Gastroesophageal sphincter (tissue), 3 donors: ENCODE data around the gene ARFIP1.

Experiments used
- EP300 ChIP-seq: sonication (generic); formaldehyde crosslinking; IDR thresholded peaks from one replicate; pipeline ENCODE4 v1.6.1; 2017; ENCODE audit warnings: antibody characterized with exemption, mild to moderate bottlenecking
- POLR2A ChIP-seq, 2 donors: fragments of 450-650 bp; IDR thresholded peaks; one replicate each; pipeline ENCODE4 v1.6.1; 2017; ENCODE audit warnings: antibody characterized with exemption in 2 of 2, mild to moderate bottlenecking in 2 of 2, moderate library complexity in 1 of 2
- POLR2AphosphoS5 ChIP-seq: sonication (generic); formaldehyde crosslinking; IDR thresholded peaks from one replicate; pipeline ENCODE4 v1.6.1; 2017; ENCODE audit warnings: antibody characterized with exemption
- TF ChIP-seq, protein P1 (sequence below), 4 experiments: fragments of 200-600 bp in 2 of 4; fragments of 450-650 bp in 2 of 4; sonication (generic) in 1 of 4; IDR thresholded peaks; one replicate each; pipeline ENCODE4 v1.5.1; 2017 to 2019; ENCODE audit warnings: antibody characterized with exemption in 4 of 4, mild to moderate bottlenecking in 2 of 4, moderate library complexity in 2 of 4

DNA sequence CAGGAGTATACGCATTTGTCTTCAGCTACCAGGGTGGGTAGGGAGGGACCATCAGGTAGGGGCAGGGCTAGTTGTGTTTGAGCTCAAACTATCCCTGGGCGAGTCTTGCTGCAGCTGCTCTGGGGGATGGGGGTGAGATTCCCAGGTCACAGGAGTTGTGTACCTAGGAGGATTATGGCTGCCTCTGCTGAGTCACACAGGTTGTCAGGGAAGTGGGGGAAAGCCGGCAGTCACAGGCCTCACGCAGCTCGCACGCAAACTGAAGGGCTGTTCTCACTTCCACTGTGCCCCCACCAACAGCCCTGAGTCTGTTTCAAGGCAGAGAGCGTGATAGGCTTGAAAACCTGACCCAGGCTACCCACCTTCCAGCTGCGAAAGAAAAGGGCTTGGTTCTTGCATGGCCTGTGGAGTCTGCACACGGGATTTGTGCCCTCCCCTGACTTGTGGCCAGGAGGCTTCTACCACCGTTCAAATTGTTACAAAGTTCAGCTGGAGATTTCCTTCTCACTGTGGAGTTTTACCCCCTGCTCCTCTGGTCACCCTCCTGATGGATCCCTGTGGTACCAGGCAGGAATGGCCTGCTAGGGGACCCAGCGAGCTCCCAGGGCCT lies 63.8 kb downstream of the ARFIP1 start:
- TF ChIP-seq POLR2A (IDR thresholded peaks at IDR 0.05) (no peak), POLR2AphosphoS5 (no peak), EP300 (no peak)
- TF ChIP-seq, protein P1, sequence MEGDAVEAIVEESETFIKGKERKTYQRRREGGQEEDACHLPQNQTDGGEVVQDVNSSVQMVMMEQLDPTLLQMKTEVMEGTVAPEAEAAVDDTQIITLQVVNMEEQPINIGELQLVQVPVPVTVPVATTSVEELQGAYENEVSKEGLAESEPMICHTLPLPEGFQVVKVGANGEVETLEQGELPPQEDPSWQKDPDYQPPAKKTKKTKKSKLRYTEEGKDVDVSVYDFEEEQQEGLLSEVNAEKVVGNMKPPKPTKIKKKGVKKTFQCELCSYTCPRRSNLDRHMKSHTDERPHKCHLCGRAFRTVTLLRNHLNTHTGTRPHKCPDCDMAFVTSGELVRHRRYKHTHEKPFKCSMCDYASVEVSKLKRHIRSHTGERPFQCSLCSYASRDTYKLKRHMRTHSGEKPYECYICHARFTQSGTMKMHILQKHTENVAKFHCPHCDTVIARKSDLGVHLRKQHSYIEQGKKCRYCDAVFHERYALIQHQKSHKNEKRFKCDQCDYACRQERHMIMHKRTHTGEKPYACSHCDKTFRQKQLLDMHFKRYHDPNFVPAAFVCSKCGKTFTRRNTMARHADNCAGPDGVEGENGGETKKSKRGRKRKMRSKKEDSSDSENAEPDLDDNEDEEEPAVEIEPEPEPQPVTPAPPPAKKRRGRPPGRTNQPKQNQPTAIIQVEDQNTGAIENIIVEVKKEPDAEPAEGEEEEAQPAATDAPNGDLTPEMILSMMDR (IDR thresholded peaks at IDR 0.05): no peak
